Brain microvascular endothelial cell (primary cell): Measurements from ENCODE around the gene LRBA.
"Not testable (repeated sequence)": the region's sequence is repeated elsewhere in the genome, so short reads cannot be mapped to it uniquely, and the experiment has no call there.

ENCODE experiments used
- DNase-seq: peaks from one replicate; pipeline ENCODE4 v3.0.0-alpha.2; 2020
- H3K27ac ChIP-seq: fragments of 250-450 bp; sonication (Bioruptor Pico); 2 replicates; pipeline ENCODE4 v1.5.1; 2020; ENCODE audit warnings: mild to moderate bottlenecking, moderate library complexity
- H3K27me3 ChIP-seq: fragments of 250-450 bp; sonication (Bioruptor Pico); replicated peaks from 2 replicates; pipeline ENCODE4 v1.5.1; 2020; ENCODE audit warnings: mild to moderate bottlenecking
- H3K36me3 ChIP-seq: fragments of 250-450 bp; sonication (Bioruptor Pico); replicated peaks from 2 replicates; pipeline ENCODE4 v1.5.1; 2020; ENCODE audit warnings: mild to moderate bottlenecking
- H3K4me3 ChIP-seq: 2 replicates; pipeline ENCODE4 v1.5.1; 2011; ENCODE audit warnings: low read depth, mild to moderate bottlenecking, control low read depth, low read length, moderate library complexity
- CTCF ChIP-seq: IDR thresholded peaks from 2 replicates; pipeline ENCODE4 v1.5.1; 2011; ENCODE audit warnings: low read depth, mild to moderate bottlenecking, moderate library complexity, low read length, control low read depth, inconsistent platforms; ENCODE audit errors: missing control alignments
- in situ Hi-C: cut with HindIII; loops from 2 replicates; pipeline ENCODE4 v1.10.0; 2017; ENCODE audit warnings: low sequenced_read_pairs, low pct_ligation_motif_present

LRBA gene

GRCh38 chr4:150569998-150570535, 445.0 kb downstream of the LRBA start:
- TF ChIP-seq CTCF, result no peak
- Histone ChIP-seq H3K36me3 (no peaks in the 10 kb centered on the region), H3K27me3 (no peaks in the 10 kb centered on the region), H3K4me3 (no peak overlapping the region), H3K27ac (no peak overlapping the region)
- DNase-seq, result no peak
- in situ Hi-C loops, result no loop called here

- no peak for TF ChIP-seq CTCF
These were observed 445.6 kb downstream of the LRBA start for GRCh38 chr4:150569384-150569987.

GRCh38 chr4:150567070-150567469, 448.0 kb downstream of the LRBA start:
- no peak for DNase-seq
- Histone ChIP-seq H3K4me3 (no peak overlapping the region), H3K36me3 (no peaks in the 10 kb centered on the region), H3K27me3 (no peaks in the 10 kb centered on the region), H3K27ac (no peak overlapping the region)
- in situ Hi-C loops, result no loop called here
- TF ChIP-seq CTCF, result no peak

More at GRCh38 chr4:150569384-150569987, 445.6 kb downstream of the LRBA start:
- Histone ChIP-seq H3K4me3 (no peak overlapping the region), H3K27ac (no peak overlapping the region), H3K36me3 (no peaks in the 10 kb centered on the region), H3K27me3 (no peaks in the 10 kb centered on the region)
- peak; percentile 86 for DNase-seq
- in situ Hi-C loops, result no loop called here

- in situ Hi-C loops, result not testable (repeated sequence)
These were observed 450.1 kb downstream of the LRBA start for GRCh38 chr4:150564967-150565366.

GRCh38 chr4:150562751-150563150, 452.3 kb downstream of the LRBA start:
- H3K4me3 ChIP-seq, result no peak overlapping the region
- in situ Hi-C loops, result no loop called here
- no peaks in the 10 kb centered on the region for H3K36me3 ChIP-seq
- no peak for TF ChIP-seq CTCF
- no peak overlapping the region for H3K27ac ChIP-seq
- no peak for DNase-seq
- H3K27me3 ChIP-seq, result no peaks in the 10 kb centered on the region

More at GRCh38 chr4:150564967-150565366, 450.1 kb downstream of the LRBA start:
- not testable (repeated sequence) for H3K4me3 ChIP-seq, H3K27me3 ChIP-seq, H3K27ac ChIP-seq, H3K36me3 ChIP-seq, DNase-seq

GRCh38 chr4:150562250-150562649, 452.8 kb downstream of the LRBA start:
- in situ Hi-C loops, result no loop called here
- DNase-seq, result no peak
- no peak overlapping the region for H3K27ac ChIP-seq
- H3K4me3 ChIP-seq, result no peak overlapping the region
- no peaks in the 10 kb centered on the region for H3K36me3 ChIP-seq
- H3K27me3 ChIP-seq, result no peaks in the 10 kb centered on the region
- no peak for TF ChIP-seq CTCF
